Measurements from ENCODE around the gene CTBP2. TPM values are rescaled to one million over a fixed set of nuclear protein-coding genes. Genes with fewer than 3 reads are reported as not detected.

The CTBP2 gene
- total and polyA plus RNA-seq, 4 donors, result 3.4 to 59.2 (median 5.5) TPM

- DNase-seq (ENCODE audit: low spot score), result no peak
- H3K36me3 ChIP-seq (ENCODE audit: control insufficient read depth in 4 of 4, insufficient read depth in 3 of 4, low read depth in 1 of 4, low read length in 3 of 4), result no peaks in the 10 kb centered on the region
- WGBS, result 95% methylated on average over 5 of the region's 5 CpGs
These were observed 33.3 kb downstream of the CTBP2 start for GRCh38 chr10:125127110-125127509.

GRCh38 chr10:125125951-125126735 lies 34.2 kb downstream of the CTBP2 start:
- Histone ChIP-seq H3K4me3 (ENCODE audit: low read depth in 1 of 3, low read length in 3 of 3) (no peak overlapping the region), H3K36me3 (ENCODE audit: control insufficient read depth in 4 of 4, insufficient read depth in 3 of 4, low read depth in 1 of 4, low read length in 3 of 4) (no peaks in the 10 kb centered on the region), H3K9me3 (ENCODE audit: control insufficient read depth in 4 of 4, low read length in 3 of 4) (no peaks in the 10 kb centered on the region), H3K27ac (ENCODE audit: low read depth in 1 of 2, low read length in 2 of 2) (no peak overlapping the region), H3K4me1 (ENCODE audit: control insufficient read depth in 4 of 4, insufficient read depth in 4 of 4, low read length in 3 of 4) (peaks cover 0 to 3% (median 1%) of the 10 kb centered on the region in 4 donors), H3K9ac (ENCODE audit: low read depth in 1 of 2, low read length in 2 of 2) (no peak overlapping the region), H3K27me3 (ENCODE audit: control insufficient read depth in 4 of 4, insufficient read depth in 4 of 4, low read length in 3 of 4) (no peaks in the 10 kb centered on the region)
- 91% methylated on average over 22 of the region's 22 CpGs for WGBS
- DNase-seq (ENCODE audit: low spot score), result no peak
- TF ChIP-seq ZBTB33 (IDR thresholded peaks at IDR 0.05) (no peak), MAX (IDR thresholded peaks at IDR 0.05) (no peak), JUND (IDR thresholded peaks at IDR 0.05) (no peak), FOXA2 (IDR thresholded peaks at IDR 0.05) (no peak), SP1 (IDR thresholded peaks at IDR 0.05) (no peak), FOXA1 (IDR thresholded peaks at IDR 0.05) (no peak), NR2F2 (IDR thresholded peaks at IDR 0.05) (no peak), RXRA (IDR thresholded peaks at IDR 0.05) (no peak), HNF4A (conservative IDR thresholded peaks at IDR 0.05) (no peak), YY1 (IDR thresholded peaks at IDR 0.05) (no peak), HNF4G (IDR thresholded peaks at IDR 0.05) (no peak), TAF1 (conservative IDR thresholded peaks at IDR 0.05) (no peak), GABPA (IDR thresholded peaks at IDR 0.05 in 1 of 2, conservative IDR thresholded peaks at IDR 0.05 in 1 of 2) (no peak)
- TF ChIP-seq, protein P1, sequence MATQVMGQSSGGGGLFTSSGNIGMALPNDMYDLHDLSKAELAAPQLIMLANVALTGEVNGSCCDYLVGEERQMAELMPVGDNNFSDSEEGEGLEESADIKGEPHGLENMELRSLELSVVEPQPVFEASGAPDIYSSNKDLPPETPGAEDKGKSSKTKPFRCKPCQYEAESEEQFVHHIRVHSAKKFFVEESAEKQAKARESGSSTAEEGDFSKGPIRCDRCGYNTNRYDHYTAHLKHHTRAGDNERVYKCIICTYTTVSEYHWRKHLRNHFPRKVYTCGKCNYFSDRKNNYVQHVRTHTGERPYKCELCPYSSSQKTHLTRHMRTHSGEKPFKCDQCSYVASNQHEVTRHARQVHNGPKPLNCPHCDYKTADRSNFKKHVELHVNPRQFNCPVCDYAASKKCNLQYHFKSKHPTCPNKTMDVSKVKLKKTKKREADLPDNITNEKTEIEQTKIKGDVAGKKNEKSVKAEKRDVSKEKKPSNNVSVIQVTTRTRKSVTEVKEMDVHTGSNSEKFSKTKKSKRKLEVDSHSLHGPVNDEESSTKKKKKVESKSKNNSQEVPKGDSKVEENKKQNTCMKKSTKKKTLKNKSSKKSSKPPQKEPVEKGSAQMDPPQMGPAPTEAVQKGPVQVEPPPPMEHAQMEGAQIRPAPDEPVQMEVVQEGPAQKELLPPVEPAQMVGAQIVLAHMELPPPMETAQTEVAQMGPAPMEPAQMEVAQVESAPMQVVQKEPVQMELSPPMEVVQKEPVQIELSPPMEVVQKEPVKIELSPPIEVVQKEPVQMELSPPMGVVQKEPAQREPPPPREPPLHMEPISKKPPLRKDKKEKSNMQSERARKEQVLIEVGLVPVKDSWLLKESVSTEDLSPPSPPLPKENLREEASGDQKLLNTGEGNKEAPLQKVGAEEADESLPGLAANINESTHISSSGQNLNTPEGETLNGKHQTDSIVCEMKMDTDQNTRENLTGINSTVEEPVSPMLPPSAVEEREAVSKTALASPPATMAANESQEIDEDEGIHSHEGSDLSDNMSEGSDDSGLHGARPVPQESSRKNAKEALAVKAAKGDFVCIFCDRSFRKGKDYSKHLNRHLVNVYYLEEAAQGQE (IDR thresholded peaks at IDR 0.05), result no peak
- TF ChIP-seq, protein P2, sequence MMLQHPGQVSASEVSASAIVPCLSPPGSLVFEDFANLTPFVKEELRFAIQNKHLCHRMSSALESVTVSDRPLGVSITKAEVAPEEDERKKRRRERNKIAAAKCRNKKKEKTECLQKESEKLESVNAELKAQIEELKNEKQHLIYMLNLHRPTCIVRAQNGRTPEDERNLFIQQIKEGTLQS (IDR thresholded peaks at IDR 0.05), result no peak

More at GRCh38 chr10:125127110-125127509, 33.3 kb downstream of the CTBP2 start:
- no peak overlapping the region for H3K4me3 ChIP-seq (ENCODE audit: low read depth in 1 of 3, low read length in 3 of 3)
- peaks cover 0 to 3% (median 1%) of the 10 kb centered on the region in 4 donors for H3K4me1 ChIP-seq (ENCODE audit: control insufficient read depth in 4 of 4, insufficient read depth in 4 of 4, low read length in 3 of 4)
- no peak overlapping the region for H3K27ac ChIP-seq (ENCODE audit: low read depth in 1 of 2, low read length in 2 of 2)
- TF ChIP-seq, protein P1 (IDR thresholded peaks at IDR 0.05), result no peak
- TF ChIP-seq HNF4A (conservative IDR thresholded peaks at IDR 0.05), result no peak
- TF ChIP-seq YY1 (IDR thresholded peaks at IDR 0.05), result no peak
- TF ChIP-seq JUND (IDR thresholded peaks at IDR 0.05), result no peak
- no peak for TF ChIP-seq TAF1 (conservative IDR thresholded peaks at IDR 0.05)
- TF ChIP-seq, protein P2 (IDR thresholded peaks at IDR 0.05), result no peak
- no peak for TF ChIP-seq MAX (IDR thresholded peaks at IDR 0.05)
- H3K27me3 ChIP-seq (ENCODE audit: control insufficient read depth in 4 of 4, insufficient read depth in 4 of 4, low read length in 3 of 4), result no peaks in the 10 kb centered on the region
- peaks cover 0 to 3% (median 0%) of the 10 kb centered on the region in 4 donors for H3K9me3 ChIP-seq (ENCODE audit: control insufficient read depth in 4 of 4, low read length in 3 of 4)
- H3K9ac ChIP-seq (ENCODE audit: low read depth in 1 of 2, low read length in 2 of 2), result no peak overlapping the region
